H9 (cell line): ENCODE measurements around the gene ZNF79. TPM values are rescaled to one million over a fixed set of nuclear protein-coding genes. Genes with fewer than 3 reads are reported as not detected.

Source experiments
- DNase-seq: peaks from one replicate; pipeline ENCODE4 v3.0.0-alpha.2; 2017
- H2AFZ ChIP-seq: one replicate; pipeline ENCODE4 v1.6.1; 2013; ENCODE audit warnings: mild to moderate bottlenecking, low read length, control low read depth, moderate library complexity
- H2AK5ac ChIP-seq: 2 replicates; pipeline ENCODE4 v1.6.1; 2013; ENCODE audit warnings: low read length, control low read depth, mixed read lengths; ENCODE audit not compliant: insufficient read length
- H2BK120ac ChIP-seq: one replicate; pipeline ENCODE4 v1.6.1; 2013; ENCODE audit warnings: low read depth, mild to moderate bottlenecking, low read length, control low read depth, inconsistent platforms; ENCODE audit not compliant: poor library complexity, severe bottlenecking
- H2BK12ac ChIP-seq: 2 replicates; pipeline ENCODE4 v1.6.1; 2013; ENCODE audit warnings: low read length, control low read depth, mixed read lengths, low read depth; ENCODE audit not compliant: insufficient read length
- H2BK15ac ChIP-seq: 2 replicates; pipeline ENCODE4 v1.6.1; 2013; ENCODE audit warnings: low read depth, low read length, control low read depth
- H2BK20ac ChIP-seq: one replicate; pipeline ENCODE4 v1.6.1; 2013; ENCODE audit warnings: low read depth, mild to moderate bottlenecking, low read length, control low read depth, inconsistent platforms; ENCODE audit not compliant: poor library complexity, severe bottlenecking
- H2BK5ac ChIP-seq: 2 replicates; pipeline ENCODE4 v1.6.1; 2013; ENCODE audit warnings: low read length, control low read depth, mixed read lengths; ENCODE audit not compliant: insufficient read length
- H3K14ac ChIP-seq: 2 replicates; pipeline ENCODE4 v1.6.1; 2013; ENCODE audit warnings: low read length, control low read depth; ENCODE audit not compliant: insufficient read depth
- H3K18ac ChIP-seq: 2 replicates; pipeline ENCODE4 v1.6.1; 2013; ENCODE audit warnings: low read depth, mild to moderate bottlenecking, mixed read lengths, low read length, control low read depth; ENCODE audit not compliant: insufficient read length
- H3K23ac ChIP-seq: 2 replicates; pipeline ENCODE4 v1.6.1; 2013; ENCODE audit warnings: low read length, control low read depth, mixed read lengths, low read depth; ENCODE audit not compliant: insufficient read length
- H3K23me2 ChIP-seq: 2 replicates; pipeline ENCODE4 v1.6.1; 2013; ENCODE audit warnings: low read depth, mild to moderate bottlenecking, mixed read lengths, low read length, control low read depth; ENCODE audit not compliant: insufficient read length, poor library complexity, severe bottlenecking
- H3K27ac ChIP-seq: 2 replicates; pipeline ENCODE4 v1.5.1; 2013; ENCODE audit warnings: low read length, control low read depth, mixed read lengths, low read depth; ENCODE audit not compliant: insufficient read length
- H3K27me3 ChIP-seq: 2 replicates; pipeline ENCODE4 v1.6.1; 2013; ENCODE audit warnings: low read length, control low read depth, inconsistent platforms; ENCODE audit not compliant: insufficient read depth
- H3K4ac ChIP-seq: 2 replicates; pipeline ENCODE4 v1.6.1; 2013; ENCODE audit warnings: low read depth, mild to moderate bottlenecking, control low read depth, inconsistent platforms, low read length, moderate library complexity
- H3K4me1 ChIP-seq: 2 replicates; pipeline ENCODE4 v1.6.1; 2013; ENCODE audit warnings: low read length, control low read depth, inconsistent platforms; ENCODE audit not compliant: insufficient read depth
- H3K4me2 ChIP-seq: 2 replicates; pipeline ENCODE4 v1.6.1; 2013; ENCODE audit warnings: low read length, control low read depth, mixed read lengths; ENCODE audit not compliant: insufficient read length, insufficient read depth
- H3K56ac ChIP-seq: 2 replicates; pipeline ENCODE4 v1.6.1; 2013; ENCODE audit warnings: low read depth, mild to moderate bottlenecking, mixed read lengths, low read length, control low read depth; ENCODE audit not compliant: insufficient read length
- H3K79me1 ChIP-seq: 2 replicates; pipeline ENCODE4 v1.6.1; 2013; ENCODE audit warnings: low read depth, mild to moderate bottlenecking, moderate library complexity, low read length, control low read depth, inconsistent platforms; ENCODE audit not compliant: insufficient read depth, poor library complexity, severe bottlenecking
- H3K79me2 ChIP-seq: 2 replicates; pipeline ENCODE4 v1.6.1; 2013; ENCODE audit warnings: low read length, control low read depth, inconsistent platforms; ENCODE audit not compliant: insufficient read depth
- H3K9ac ChIP-seq: 2 replicates; pipeline ENCODE4 v1.6.1; 2013; ENCODE audit warnings: low read length, control low read depth, mixed read lengths; ENCODE audit not compliant: insufficient read length; ENCODE audit errors: extremely low read depth
- H3K9me3 ChIP-seq: one replicate; pipeline ENCODE4 v1.6.1; 2013; ENCODE audit warnings: low read depth, low read length, inconsistent platforms; ENCODE audit not compliant: control insufficient read depth
- H3T11ph ChIP-seq: one replicate; pipeline ENCODE4 v1.6.1; 2013; ENCODE audit warnings: mild to moderate bottlenecking, low read length, control low read depth, inconsistent platforms
- H4K20me1 ChIP-seq: one replicate; pipeline ENCODE4 v1.6.1; 2013; ENCODE audit not compliant: control insufficient read depth, insufficient read length, insufficient read depth
- H4K5ac ChIP-seq: 2 replicates; pipeline ENCODE4 v1.6.1; 2013; ENCODE audit warnings: low read depth, mild to moderate bottlenecking, mixed read lengths, low read length, control low read depth; ENCODE audit not compliant: insufficient read length
- H4K8ac ChIP-seq: replicated peaks from 2 replicates; pipeline ENCODE4 v1.6.1; 2013; ENCODE audit warnings: low read length, control low read depth, mixed read lengths, low read depth; ENCODE audit not compliant: insufficient read length
- H4K91ac ChIP-seq: 2 replicates; pipeline ENCODE4 v1.6.1; 2013; ENCODE audit warnings: low read depth, mild to moderate bottlenecking, moderate library complexity, mixed read lengths, low read length, control low read depth; ENCODE audit not compliant: insufficient read length
- H3K27ac Mint-ChIP-seq, 3 experiments: 2 replicates in 2 of 3; 3 replicates in 1 of 3; pipeline ENCODE4 v1.8.0; 2020 to 2021; ENCODE audit warnings: mixed read lengths in 3 of 3, mild to moderate bottlenecking in 1 of 3, moderate library complexity in 1 of 3
- H3K27me3 Mint-ChIP-seq: 2 replicates; pipeline ENCODE4 v1.8.0; 2021; ENCODE audit warnings: low read depth, mild to moderate bottlenecking, moderate library complexity, mixed read lengths
- H3K36me3 Mint-ChIP-seq, 3 experiments: 2 replicates in 2 of 3; 3 replicates in 1 of 3; pipeline ENCODE4 v1.8.0; 2020 to 2021; ENCODE audit warnings: low read depth in 3 of 3, mixed read lengths in 3 of 3; ENCODE audit not compliant: insufficient read depth in 1 of 3
- H3K4me1 Mint-ChIP-seq, 2 experiments: 2 replicates each; pipeline ENCODE4 v1.8.0; 2020; ENCODE audit warnings: mixed read lengths in 2 of 2
- H3K4me3 Mint-ChIP-seq, 2 experiments: 2 replicates in 1 of 2; 3 replicates in 1 of 2; pipeline ENCODE4 v1.8.0; 2020 to 2021; ENCODE audit warnings: mild to moderate bottlenecking in 2 of 2, mixed read lengths in 2 of 2, moderate library complexity in 1 of 2
- H3K9me3 Mint-ChIP-seq, 2 experiments: 2 replicates in 1 of 2; 3 replicates in 1 of 2; pipeline ENCODE4 v1.8.0; 2020; ENCODE audit warnings: mild to moderate bottlenecking in 2 of 2, mixed read lengths in 2 of 2, moderate library complexity in 1 of 2
- WGBS: extraction: QIAGEN DNeasy Blood & Tissue Kit; methylation state at CpG from one replicate; pipeline ENCODE4 v1.1.7; 2013; ENCODE audit warnings: missing lambda C conversion rate, low lambda C conversion rate, mixed read lengths; ENCODE audit not compliant: insufficient read length; ENCODE audit errors: extremely low coverage; 5-methylcytosine and 5-hydroxymethylcytosine counted together
- total RNA-seq: library from RNA; stranded (reverse); gene quantifications from 2 replicates; pipeline ENCODE4 v1.2.1, GENCODE V29; 2021
- TF ChIP-seq, protein P1 (sequence below): fragments of 200-600 bp; sonication (generic); conservative IDR thresholded peaks from 3 replicates; pipeline ENCODE4 v1.8.0; 2021; ENCODE audit warnings: antibody characterized with exemption, mild to moderate bottlenecking

The ZNF79 gene
- total RNA-seq, 1 experiment from 2014 or later, result 11.5 TPM

DNA sequence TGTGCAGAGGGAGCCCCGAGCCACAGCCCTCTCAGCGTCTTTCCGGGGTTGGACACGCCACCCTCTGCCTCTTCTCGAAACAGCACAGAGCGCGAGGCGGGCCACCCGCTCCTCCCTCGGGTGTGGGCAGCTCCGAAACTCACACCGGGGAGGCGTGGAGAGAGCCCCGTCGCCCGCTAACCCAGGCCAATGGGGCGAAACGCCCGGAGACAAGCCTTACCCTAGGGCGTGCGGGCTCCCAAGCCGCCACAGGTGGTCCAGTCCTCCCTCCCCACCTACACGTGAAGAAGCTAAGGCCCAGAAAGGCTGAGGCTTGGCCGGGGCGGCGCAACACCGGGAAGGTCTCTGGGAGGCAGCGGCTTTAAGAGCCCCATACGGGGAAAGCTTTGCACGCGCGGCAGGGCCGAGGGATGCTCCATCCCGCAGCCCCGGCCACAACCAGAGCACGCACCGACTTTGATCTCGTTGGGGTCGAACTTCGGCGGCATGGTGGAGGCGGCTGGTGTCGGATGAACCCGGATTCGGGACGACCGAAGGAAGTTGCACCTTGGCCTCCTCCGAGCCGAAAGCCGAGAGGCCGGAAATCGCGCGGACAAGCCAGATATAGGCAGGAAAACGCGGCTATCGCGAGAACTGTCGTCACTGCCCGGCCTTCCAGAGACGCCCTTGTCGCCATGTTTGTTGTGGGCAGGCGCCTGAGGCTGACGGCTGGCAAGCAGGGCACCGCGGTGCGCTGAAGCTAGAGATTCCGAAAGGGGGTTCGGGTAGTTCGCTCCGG, 26.8 kb downstream of the ZNF79 start, which contains the start of the genes LRSAM1 and RPL12:
Gene LRSAM1, plus strand, starts transcription at position 681 of the 778 bp plus-strand sequence. CDS start 3,018 bp downstream, outside the sequence.
Gene RPL12, minus strand, starts transcription at position 577 of the 778 bp plus-strand sequence. Its CDS starts 89 bp downstream, at position 488.
- Histone ChIP-seq H2BK5ac (peak within 1 kb of the TSS; percentile 17), H3K4me1 (peaks cover 4% of the 10 kb centered on the region), H3K4ac (no peak within 1 kb of the TSS; the same call in 1 of the 2 replicates), H3K23ac (no peak within 1 kb of the TSS), H3K79me2 (peaks cover 20% of the 10 kb centered on the region; the same call in 1 of the 2 replicates), H2AFZ (no peak within 1 kb of the TSS), H4K8ac (no peak within 1 kb of the TSS), H3K14ac (peak within 1 kb of the TSS; percentile 97), H2BK120ac (no peak within 1 kb of the TSS), H3K9me3 (no peaks in the 10 kb centered on the region), H3K4me2 (peak within 1 kb of the TSS; percentile 93), H2AK5ac (no peak within 1 kb of the TSS), H2BK15ac (no peak within 1 kb of the TSS), H4K20me1 (no peaks in the 10 kb centered on the region), H2BK20ac (no peak within 1 kb of the TSS), H4K5ac (no peak within 1 kb of the TSS), H2BK12ac (no peak within 1 kb of the TSS), H3T11ph (no peak within 1 kb of the TSS), H3K18ac (peak within 1 kb of the TSS; percentile 90), H3K9ac (peak within 1 kb of the TSS; percentile 99), H3K79me1 (peaks cover 2% of the 10 kb centered on the region), H3K27ac (peak within 1 kb of the TSS; percentile 42), H3K27me3 (no peaks in the 10 kb centered on the region), H3K23me2 (peaks cover 18% of the 10 kb centered on the region), H4K91ac (no peak within 1 kb of the TSS), H3K56ac (no peak within 1 kb of the TSS)
- H3K36me3 Mint-ChIP-seq, result peaks cover 56 to 64% (median 59%) of the 10 kb centered on the region in 3 experiments
- peak; percentile 95 for DNase-seq
- TF ChIP-seq, protein P1, sequence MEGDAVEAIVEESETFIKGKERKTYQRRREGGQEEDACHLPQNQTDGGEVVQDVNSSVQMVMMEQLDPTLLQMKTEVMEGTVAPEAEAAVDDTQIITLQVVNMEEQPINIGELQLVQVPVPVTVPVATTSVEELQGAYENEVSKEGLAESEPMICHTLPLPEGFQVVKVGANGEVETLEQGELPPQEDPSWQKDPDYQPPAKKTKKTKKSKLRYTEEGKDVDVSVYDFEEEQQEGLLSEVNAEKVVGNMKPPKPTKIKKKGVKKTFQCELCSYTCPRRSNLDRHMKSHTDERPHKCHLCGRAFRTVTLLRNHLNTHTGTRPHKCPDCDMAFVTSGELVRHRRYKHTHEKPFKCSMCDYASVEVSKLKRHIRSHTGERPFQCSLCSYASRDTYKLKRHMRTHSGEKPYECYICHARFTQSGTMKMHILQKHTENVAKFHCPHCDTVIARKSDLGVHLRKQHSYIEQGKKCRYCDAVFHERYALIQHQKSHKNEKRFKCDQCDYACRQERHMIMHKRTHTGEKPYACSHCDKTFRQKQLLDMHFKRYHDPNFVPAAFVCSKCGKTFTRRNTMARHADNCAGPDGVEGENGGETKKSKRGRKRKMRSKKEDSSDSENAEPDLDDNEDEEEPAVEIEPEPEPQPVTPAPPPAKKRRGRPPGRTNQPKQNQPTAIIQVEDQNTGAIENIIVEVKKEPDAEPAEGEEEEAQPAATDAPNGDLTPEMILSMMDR, result no peak
- H3K27ac Mint-ChIP-seq, result peak within 1 kb of the TSS; percentile 96 to 99 (median 99)
- H3K9me3 Mint-ChIP-seq, result peaks cover 0 to 4% of the 10 kb centered on the region in 2 experiments; a peak in 4 of 5 replicates
- H3K27me3 Mint-ChIP-seq, result peaks cover 2% of the 10 kb centered on the region
- peaks cover 24 to 28% of the 10 kb centered on the region in 2 experiments for H3K4me1 Mint-ChIP-seq
- WGBS, result no CpG with 5 or more reads among the region's 71 CpGs
- H3K4me3 Mint-ChIP-seq, result peak within 1 kb of the TSS; percentile 96 to 99
